Neuron (in vitro differentiated cells): Measurements from ENCODE around the gene RBBP9.
"Not testable (repeated sequence)": the region's sequence is repeated elsewhere in the genome, so short reads cannot be mapped to it uniquely, and the experiment has no call there.

Experiments used
- H2AFZ ChIP-seq: one replicate; pipeline ENCODE4 v1.6.1; 2013; ENCODE audit warnings: low read depth, mild to moderate bottlenecking, inconsistent platforms, low read length, moderate library complexity
- H3K27me3 ChIP-seq: one replicate; pipeline ENCODE4 v1.6.1; 2013; ENCODE audit warnings: low read length; ENCODE audit not compliant: insufficient read depth
- H3K36me3 ChIP-seq: one replicate; pipeline ENCODE4 v1.6.1; 2013; ENCODE audit warnings: low read length; ENCODE audit not compliant: insufficient read depth
- H3K4me1 ChIP-seq: one replicate; pipeline ENCODE4 v1.6.1; 2013; ENCODE audit warnings: low read length; ENCODE audit not compliant: insufficient read depth
- H3K4me3 ChIP-seq: 2 replicates; pipeline ENCODE4 v1.5.1; 2013; ENCODE audit warnings: mild to moderate bottlenecking, low read length, moderate library complexity
- H3K9me3 ChIP-seq: one replicate; pipeline ENCODE4 v1.6.1; 2013; ENCODE audit warnings: low read length

Gene RBBP9

DNA sequence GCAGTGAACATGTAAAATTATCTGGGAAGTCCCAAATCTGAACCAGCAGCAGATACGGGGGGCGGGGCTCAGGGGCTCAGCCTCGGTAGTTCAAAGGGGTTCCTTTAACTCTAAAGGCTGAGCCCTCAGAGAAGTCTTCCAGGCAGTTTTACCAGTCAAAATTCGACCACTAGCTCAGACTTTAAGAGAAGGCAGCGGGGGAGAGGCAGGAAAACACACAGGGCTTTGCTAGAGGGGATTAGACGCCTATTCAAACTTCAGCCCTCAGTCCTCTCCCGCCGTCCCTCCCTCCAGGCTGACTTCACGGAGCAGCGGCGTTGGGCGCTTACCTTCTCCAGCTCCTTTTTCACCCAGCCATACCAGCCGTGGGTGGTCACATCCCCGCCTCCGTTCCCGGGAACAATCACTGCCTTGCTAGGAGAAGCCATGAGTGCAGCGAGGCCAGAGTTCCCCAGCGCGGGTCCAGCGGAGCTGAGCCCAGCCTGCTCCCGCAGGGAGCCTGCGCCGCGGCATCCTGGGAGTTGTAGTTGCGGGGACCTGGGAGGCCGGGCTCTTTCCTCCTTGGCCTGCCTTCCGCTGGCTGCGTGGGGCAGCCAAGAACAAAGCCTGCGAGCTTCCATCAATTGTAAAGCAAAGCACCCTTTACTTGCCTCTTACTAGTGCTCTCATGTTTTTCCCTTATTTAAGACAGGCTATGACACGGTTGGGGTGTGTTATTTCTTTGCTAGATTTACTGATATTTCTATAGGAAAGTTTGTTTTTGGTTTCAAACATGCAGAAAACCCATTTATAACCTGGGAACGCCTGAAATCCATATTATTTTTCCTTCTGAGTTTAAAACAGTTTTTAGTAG, at the start of gene RBBP9:
TSS of gene RBBP9 (minus strand) at position 486 of the 853 bp plus-strand sequence. CDS start at position 428, 58 bp downstream.
- H3K9me3 ChIP-seq, result peaks cover 2% of the 10 kb centered on the region
- H3K36me3 ChIP-seq, result peaks cover 14% of the 10 kb centered on the region
- H3K27me3 ChIP-seq, result peaks cover 2% of the 10 kb centered on the region
- peaks cover 14% of the 10 kb centered on the region for H3K4me1 ChIP-seq
- H2AFZ ChIP-seq, result peak within 1 kb of the TSS; percentile 82
- H3K4me3 ChIP-seq, result peak within 1 kb of the TSS; percentile 72

DNA sequence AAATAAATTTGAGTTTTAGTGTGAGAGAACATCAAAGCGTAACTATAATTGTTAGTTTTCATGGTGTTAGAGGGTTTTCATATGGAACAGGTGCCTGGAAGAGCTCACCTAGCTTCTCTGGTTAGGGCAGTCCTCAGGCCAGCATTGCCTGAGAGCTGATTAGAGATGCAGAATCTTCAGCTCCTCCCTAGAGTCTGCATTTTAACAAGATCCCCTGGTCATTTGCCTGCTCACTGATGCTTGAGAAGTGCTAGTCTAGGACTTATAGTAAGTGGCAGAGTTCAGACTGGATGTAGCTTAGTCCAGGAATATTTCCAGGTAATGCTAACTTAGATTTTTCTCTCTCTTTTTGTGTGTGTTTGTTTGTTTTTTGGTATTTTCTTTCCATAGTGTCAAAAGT, 48.5 kb upstream of the RBBP9 start:
- Histone ChIP-seq H3K4me3 (no peak overlapping the region), H3K36me3 (peaks cover 67% of the 10 kb centered on the region), H2AFZ (no peak overlapping the region), H3K4me1 (no peaks in the 10 kb centered on the region), H3K9me3 (no peaks in the 10 kb centered on the region), H3K27me3 (no peaks in the 10 kb centered on the region)

DNA sequence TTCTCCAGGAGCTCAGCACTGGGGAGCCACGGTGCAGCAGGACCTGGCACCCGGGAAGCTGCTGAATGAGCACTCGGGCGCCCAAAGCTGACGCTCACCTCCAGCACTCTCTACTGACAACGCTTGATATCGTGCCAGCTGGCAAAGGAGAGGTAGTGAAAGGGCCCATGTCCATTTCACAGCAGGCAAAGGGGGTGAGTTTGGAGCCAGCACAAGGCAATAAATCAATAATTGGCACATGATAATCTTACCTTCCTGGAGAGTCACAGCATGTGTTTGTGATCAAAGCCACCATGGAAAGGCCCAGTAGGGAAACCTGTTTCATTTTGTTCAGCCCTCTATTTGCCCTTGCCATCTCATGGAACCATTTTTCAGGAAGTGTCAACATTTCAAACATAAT, 46.9 kb upstream of the RBBP9 start:
- Histone ChIP-seq H3K36me3 (peaks cover 62% of the 10 kb centered on the region), H3K4me3 (no peak overlapping the region), H3K9me3 (no peaks in the 10 kb centered on the region), H3K27me3 (no peaks in the 10 kb centered on the region), H3K4me1 (no peaks in the 10 kb centered on the region), H2AFZ (no peak overlapping the region)

DNA sequence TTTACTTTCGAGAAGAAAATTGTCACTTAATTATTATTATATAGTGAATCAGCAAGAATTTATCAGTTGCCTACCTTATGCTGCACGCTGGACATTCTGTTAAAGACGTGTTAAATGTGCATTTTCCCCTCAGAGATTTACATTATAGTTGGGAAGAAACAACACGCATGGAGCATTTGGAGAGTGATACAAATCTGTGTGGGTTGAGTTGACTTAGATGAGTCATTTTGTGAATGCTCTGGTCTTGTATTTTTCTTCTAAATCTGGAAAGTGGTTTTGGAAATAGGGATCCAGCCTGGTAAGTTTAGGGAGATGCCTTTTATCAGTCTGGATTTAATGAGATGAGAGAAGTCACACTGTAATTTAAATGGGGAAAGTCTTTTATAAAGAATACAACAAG, 46.2 kb upstream of the RBBP9 start:
- H3K9me3 ChIP-seq, result no peaks in the 10 kb centered on the region
- no peaks in the 10 kb centered on the region for H3K4me1 ChIP-seq
- peaks cover 62% of the 10 kb centered on the region for H3K36me3 ChIP-seq
- no peak overlapping the region for H3K4me3 ChIP-seq
- H3K27me3 ChIP-seq, result no peaks in the 10 kb centered on the region
- no peak overlapping the region for H2AFZ ChIP-seq

DNA sequence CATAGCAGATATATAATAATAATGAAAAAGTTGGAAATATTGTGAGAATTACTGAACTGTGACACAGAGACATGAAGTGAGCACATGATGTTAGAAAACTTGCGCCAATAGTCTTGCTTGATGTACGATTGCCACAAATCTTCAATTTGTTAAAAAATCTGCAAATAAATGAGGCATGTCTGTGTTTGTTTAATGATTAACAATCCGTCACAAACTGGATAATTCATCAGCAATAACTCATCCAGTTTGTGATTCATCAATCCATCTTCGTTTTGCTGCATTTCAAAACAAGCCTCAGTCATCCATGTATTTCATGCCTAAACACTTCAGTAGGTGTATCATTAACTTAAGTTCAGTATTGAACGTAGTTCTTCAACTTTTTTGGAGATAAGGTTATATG, 44.7 kb upstream of the RBBP9 start:
- H3K4me1 ChIP-seq, result no peaks in the 10 kb centered on the region
- no peak overlapping the region for H3K4me3 ChIP-seq
- no peak overlapping the region for H2AFZ ChIP-seq
- peaks cover 2% of the 10 kb centered on the region for H3K9me3 ChIP-seq
- no peaks in the 10 kb centered on the region for H3K27me3 ChIP-seq
- H3K36me3 ChIP-seq, result peaks cover 59% of the 10 kb centered on the region

DNA sequence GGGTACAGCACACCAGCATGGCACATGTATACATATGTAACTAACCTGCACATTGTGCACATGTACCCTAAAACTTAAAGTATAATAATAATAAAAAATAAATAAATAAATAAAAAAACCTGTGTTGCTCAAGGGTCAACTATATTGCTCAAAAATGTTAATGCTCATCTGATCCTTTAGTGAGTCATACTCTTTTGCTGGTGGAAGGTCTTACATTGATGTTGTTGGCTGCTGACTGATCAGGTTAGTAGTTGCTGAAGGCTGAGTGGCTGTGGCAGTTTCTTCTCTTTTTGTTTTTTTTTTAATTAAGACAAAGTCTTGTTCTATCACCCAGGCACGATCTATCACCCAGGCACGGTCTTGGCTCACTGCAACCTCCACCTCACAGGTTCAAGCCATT, 40.6 kb upstream of the RBBP9 start:
- peaks cover 55% of the 10 kb centered on the region for H3K36me3 ChIP-seq
- no peak overlapping the region for H3K4me3 ChIP-seq
- H3K4me1 ChIP-seq, result no peaks in the 10 kb centered on the region
- peaks cover 2% of the 10 kb centered on the region for H3K9me3 ChIP-seq
- H2AFZ ChIP-seq, result no peak overlapping the region
- H3K27me3 ChIP-seq, result no peaks in the 10 kb centered on the region

DNA sequence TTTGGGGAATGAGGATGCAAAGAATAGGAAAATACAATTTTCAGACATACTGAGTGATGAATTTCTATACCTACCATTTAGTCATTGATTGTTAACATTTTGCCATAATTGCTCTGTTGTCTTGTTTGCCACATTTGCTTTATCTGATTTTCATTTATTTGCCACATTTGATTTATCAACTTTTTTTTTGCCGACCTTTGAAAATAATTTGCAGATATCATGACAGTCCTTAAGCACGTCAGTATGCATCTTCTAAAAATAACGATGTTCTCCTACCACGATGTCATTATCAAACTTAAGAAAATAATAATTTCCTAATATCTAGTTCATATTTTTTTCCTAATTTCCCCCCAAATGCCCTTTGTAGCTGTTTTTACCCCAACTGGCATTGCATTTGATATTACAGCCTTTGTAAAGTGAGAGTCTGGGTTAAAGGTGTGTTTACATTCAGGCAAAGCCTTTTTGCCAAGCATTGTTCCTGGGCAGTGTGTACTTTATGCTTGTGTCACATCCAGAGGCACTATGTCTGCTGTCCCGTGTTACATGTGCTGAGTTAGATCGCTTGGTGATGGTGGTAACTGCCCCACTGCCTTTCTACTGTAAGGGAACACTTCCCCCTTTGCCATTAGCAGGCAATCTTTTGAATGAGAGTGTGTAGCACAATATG, 37.1 kb upstream of the RBBP9 start:
- H2AFZ ChIP-seq, result no peak overlapping the region
- H3K9me3 ChIP-seq, result peaks cover 2% of the 10 kb centered on the region
- no peak overlapping the region for H3K4me3 ChIP-seq
- H3K36me3 ChIP-seq, result peaks cover 72% of the 10 kb centered on the region
- H3K4me1 ChIP-seq, result no peaks in the 10 kb centered on the region
- no peaks in the 10 kb centered on the region for H3K27me3 ChIP-seq

DNA sequence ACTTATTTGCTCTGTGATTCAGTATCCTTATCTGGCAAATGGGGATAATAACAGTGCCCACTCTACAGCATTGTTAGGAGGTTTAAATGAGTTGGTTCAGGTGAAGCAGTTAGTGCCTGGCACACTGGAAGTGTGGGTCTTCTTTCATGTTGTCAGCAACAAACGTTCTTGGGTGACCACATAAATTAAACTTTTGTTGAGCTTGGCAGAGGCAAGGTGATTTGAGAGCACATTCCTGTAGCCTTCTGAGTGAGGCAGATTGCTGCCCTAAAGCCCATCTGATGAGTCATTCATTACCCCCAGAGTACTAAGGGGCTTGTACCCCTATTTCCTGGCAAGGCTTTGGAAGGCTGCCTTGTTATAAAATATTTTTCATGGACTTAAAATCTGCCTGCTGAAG, 36.5 kb upstream of the RBBP9 start:
- Histone ChIP-seq H3K36me3 (peaks cover 75% of the 10 kb centered on the region), H3K4me1 (no peaks in the 10 kb centered on the region), H3K4me3 (no peak overlapping the region), H3K9me3 (peaks cover 2% of the 10 kb centered on the region), H2AFZ (no peak overlapping the region), H3K27me3 (no peaks in the 10 kb centered on the region)

DNA sequence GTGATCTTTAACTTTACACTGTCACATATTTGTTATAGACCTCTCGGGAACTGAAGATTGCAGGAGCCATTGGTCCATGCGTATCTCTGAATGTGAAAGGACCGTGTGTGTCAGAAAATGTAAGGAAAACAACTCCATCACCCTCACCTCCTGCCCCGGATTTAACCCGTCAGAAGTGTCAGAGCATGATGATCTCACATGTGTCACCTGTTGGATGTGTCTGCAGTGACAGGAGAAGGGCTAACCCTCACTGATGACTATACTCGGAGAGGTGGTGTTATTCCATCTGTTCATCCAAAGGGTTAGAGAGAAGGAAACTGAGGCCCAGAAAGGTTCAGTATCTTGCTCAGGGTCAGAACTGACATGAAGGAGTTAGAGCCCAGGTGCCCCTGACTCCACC, 35.6 kb upstream of the RBBP9 start:
- H3K4me1 ChIP-seq, result no peaks in the 10 kb centered on the region
- no peaks in the 10 kb centered on the region for H3K27me3 ChIP-seq
- no peak overlapping the region for H2AFZ ChIP-seq
- peaks cover 78% of the 10 kb centered on the region for H3K36me3 ChIP-seq
- H3K9me3 ChIP-seq, result peaks cover 2% of the 10 kb centered on the region
- no peak overlapping the region for H3K4me3 ChIP-seq

DNA sequence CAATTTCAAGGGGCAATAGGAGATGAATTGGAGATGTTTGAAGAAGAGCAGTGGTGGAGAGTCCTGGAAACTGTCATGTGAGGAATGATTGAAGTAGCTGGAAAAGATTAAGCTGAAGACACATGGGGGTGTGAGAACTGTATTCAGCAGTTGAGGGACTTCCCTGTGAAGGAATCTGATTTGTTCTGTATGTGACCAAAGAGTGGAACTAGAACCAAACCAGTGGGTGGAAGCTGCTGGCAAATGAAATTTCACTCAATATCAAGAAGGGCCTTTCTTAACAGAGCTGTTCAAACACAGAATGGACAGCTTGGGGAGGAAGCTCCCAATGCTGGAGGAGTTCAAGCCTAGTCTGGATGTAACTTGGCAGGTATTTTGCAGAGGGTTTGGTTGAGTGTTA, 32.0 kb upstream of the RBBP9 start:
- Histone ChIP-seq H3K36me3 (peaks cover 89% of the 10 kb centered on the region), H2AFZ (no peak overlapping the region), H3K27me3 (no peaks in the 10 kb centered on the region), H3K4me3 (no peak overlapping the region), H3K9me3 (no peaks in the 10 kb centered on the region), H3K4me1 (no peaks in the 10 kb centered on the region)

DNA sequence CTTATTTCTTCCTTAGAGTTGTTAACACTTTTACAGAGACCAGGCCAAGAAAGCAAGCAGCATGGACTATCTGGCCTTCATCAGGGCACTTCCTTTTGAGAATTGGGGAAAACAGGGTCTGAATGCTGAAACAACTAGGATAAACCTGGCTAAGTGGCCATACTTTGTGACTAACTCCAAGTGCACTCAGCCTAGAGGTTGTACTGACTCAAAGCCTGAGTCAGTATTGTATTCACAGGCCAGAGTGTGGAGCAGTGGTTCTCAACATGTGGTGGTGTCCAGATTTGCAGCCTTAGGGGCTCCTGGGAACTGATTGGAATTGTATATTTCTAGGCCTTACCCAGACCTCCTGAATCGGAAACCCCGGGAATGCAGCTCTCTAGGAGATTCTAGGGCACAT, 30.8 kb upstream of the RBBP9 start:
- H3K36me3 ChIP-seq, result peaks cover 81% of the 10 kb centered on the region

DNA sequence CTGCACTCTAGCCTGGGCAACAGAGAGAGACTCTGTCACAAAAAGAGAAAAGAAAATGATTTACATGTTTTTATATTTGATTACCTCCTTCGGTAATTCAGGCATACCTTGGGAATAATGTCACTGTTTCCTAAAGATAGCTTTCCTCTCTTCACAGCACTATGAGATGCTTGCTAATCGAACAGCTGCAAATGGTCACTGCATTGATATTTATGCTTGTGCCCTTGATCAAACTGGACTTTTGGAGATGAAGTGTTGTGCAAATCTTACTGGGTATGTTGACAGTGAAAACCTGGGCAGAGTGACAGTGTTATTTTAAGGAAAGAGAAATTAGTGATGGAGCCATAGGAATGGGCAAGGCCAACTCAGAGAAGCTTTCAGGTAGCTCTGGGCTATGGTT, 30.3 kb upstream of the RBBP9 start:
- Histone ChIP-seq H3K9me3 (no peaks in the 10 kb centered on the region), H3K36me3 (peaks cover 76% of the 10 kb centered on the region), H3K4me1 (no peaks in the 10 kb centered on the region), H2AFZ (no peak overlapping the region), H3K4me3 (no peak overlapping the region), H3K27me3 (no peaks in the 10 kb centered on the region)

More for the DNA sequence above, 30.8 kb upstream of the RBBP9 start:
- H3K9me3 ChIP-seq, result no peaks in the 10 kb centered on the region
- no peaks in the 10 kb centered on the region for H3K27me3 ChIP-seq
- H3K4me3 ChIP-seq, result no peak overlapping the region
- no peaks in the 10 kb centered on the region for H3K4me1 ChIP-seq
- no peak overlapping the region for H2AFZ ChIP-seq

DNA sequence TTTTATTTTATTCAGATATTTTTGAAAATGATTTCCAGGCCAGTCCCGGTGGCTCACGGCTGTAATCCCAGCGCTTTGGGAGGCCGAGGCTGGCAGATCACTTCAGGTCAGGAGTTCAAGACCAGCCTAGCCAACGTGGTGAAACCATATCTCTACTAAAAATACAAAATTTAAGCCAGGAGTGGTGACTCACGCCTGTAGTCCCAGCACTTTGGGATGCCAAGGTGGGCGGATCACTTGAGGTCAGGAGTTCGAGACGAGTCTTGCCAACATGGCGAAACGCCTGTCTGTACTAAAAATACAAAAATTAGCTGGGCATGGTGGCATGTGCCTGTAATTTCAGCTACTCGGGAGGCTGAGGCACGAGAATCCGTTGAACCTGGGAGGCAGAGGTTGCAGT, 29.7 kb upstream of the RBBP9 start:
- H3K27me3 ChIP-seq, H3K9me3 ChIP-seq, H3K4me1 ChIP-seq, H2AFZ ChIP-seq, H3K4me3 ChIP-seq: not testable (repeated sequence)
- H3K36me3 ChIP-seq, result peaks cover 70% of the 10 kb centered on the region
